Caco-2 (cell line): ENCODE data around the gene NTN5. TPM values are rescaled to one million over a fixed set of nuclear protein-coding genes. Genes with fewer than 3 reads are reported as not detected.

ENCODE experiments used
- BruUV-seq: library from RNA; stranded (reverse); fragments of 400-500 nt; replicated peaks from 2 replicates; lab custom pipeline; 2021; lab: Mats Ljungman, UMichigan
- CTCF ChIA-PET: fragments of 300-600 bp; sonication (Branson Sonifier 250); formaldehyde crosslinking; loops from one replicate; lab custom pipeline; 2022; ENCODE audit warnings: antibody characterized with exemption; lab: Charles Lee
- POLR2A ChIA-PET: fragments of 300-600 bp; sonication (Branson Sonifier 250); formaldehyde crosslinking; loops from one replicate; lab custom pipeline; 2022; ENCODE audit warnings: antibody characterized with exemption; lab: Charles Lee
- DNase-seq, 2 experiments: peaks; one replicate each; pipeline versions ENCODE4 v3.0.0 to v3.0.0-alpha.2; 2020 to 2022
- H3K27me3 ChIP-seq: replicated peaks from 2 replicates; pipeline ENCODE4 v1.6.0; 2011; ENCODE audit warnings: low read length; ENCODE audit not compliant: control insufficient read depth, insufficient read depth
- H3K36me3 ChIP-seq: 2 replicates; pipeline ENCODE4 v1.5.1; 2011; ENCODE audit warnings: low read length; ENCODE audit not compliant: control insufficient read depth, insufficient read depth
- H3K4me1 ChIP-seq: fragments of 250-450 bp; sonication (Bioruptor Pico); 2 replicates; pipeline ENCODE4 v1.5.1; 2020; ENCODE audit warnings: mild to moderate bottlenecking
- H3K4me3 ChIP-seq: 2 replicates; pipeline ENCODE4 v1.5.1; 2011; ENCODE audit warnings: low read depth, mild to moderate bottlenecking, control low read depth, low read length
- H3K9me3 ChIP-seq: fragments of 250-450 bp; sonication (Bioruptor Pico); 2 replicates; pipeline ENCODE4 v1.5.1; 2020; ENCODE audit warnings: mild to moderate bottlenecking, moderate library complexity
- H3K27ac Mint-ChIP-seq: one replicate; pipeline ENCODE4 v1.8.0; 2022; ENCODE audit warnings: mixed read lengths; ENCODE audit not compliant: unreplicated experiment
- H3K27me3 Mint-ChIP-seq: one replicate; pipeline ENCODE4 v1.8.0; 2022; ENCODE audit warnings: mixed read lengths; ENCODE audit not compliant: insufficient read depth, unreplicated experiment
- H3K36me3 Mint-ChIP-seq: one replicate; pipeline ENCODE4 v1.8.0; 2022; ENCODE audit warnings: mild to moderate bottlenecking, mixed read lengths; ENCODE audit not compliant: insufficient read depth, unreplicated experiment
- H3K4me1 Mint-ChIP-seq: one replicate; pipeline ENCODE4 v1.8.0; 2022; ENCODE audit warnings: low read depth, mixed read lengths; ENCODE audit not compliant: unreplicated experiment
- H3K4me3 Mint-ChIP-seq: one replicate; pipeline ENCODE4 v1.8.0; 2022; ENCODE audit warnings: mild to moderate bottlenecking, moderate library complexity, mixed read lengths; ENCODE audit not compliant: unreplicated experiment
- H3K9me3 Mint-ChIP-seq: one replicate; pipeline ENCODE4 v1.8.0; 2022; ENCODE audit warnings: mixed read lengths; ENCODE audit not compliant: unreplicated experiment
- CTCF ChIP-seq, 2 experiments: fragments of 200-600 bp in 1 of 2; IDR thresholded peaks; 1 replicate in 1 of 2; 2 replicates in 1 of 2; pipeline versions ENCODE4 v1.5.1 to v1.8.0; 2011 to 2022; ENCODE audit warnings: antibody characterized with exemption in 1 of 2, control low read depth in 1 of 2, inconsistent platforms in 1 of 2, low read depth in 1 of 2, low read length in 1 of 2, mild to moderate bottlenecking in 1 of 2, moderate library complexity in 1 of 2; ENCODE audit not compliant: insufficient read depth in 1 of 2, severe bottlenecking in 1 of 2, unreplicated experiment in 1 of 2
- intact Hi-C: fragments of 100-400 bp; cut with micrococcal nuclease; formaldehyde crosslinking; loops from one replicate; pipeline ENCODE4 v1.10.0; 2022; ENCODE audit not compliant: unreplicated experiment
- total RNA-seq: library from RNA; stranded (reverse); gene quantifications from 2 replicates; pipeline ENCODE4 v1.2.3, GENCODE V29; 2022

NTN5 gene
- total RNA-seq, 1 experiment from 2014 or later = 0.34 TPM

GRCh38 chr19:48705431-48705830 is 32.6 kb upstream of the NTN5 start:
- H3K27ac Mint-ChIP-seq = no peak overlapping the region
- H3K36me3 Mint-ChIP-seq = peaks cover 31% of the 10 kb centered on the region
- TF ChIP-seq CTCF (IDR thresholded peaks at IDR 0.05; ENCODE audit: insufficient read depth in 1 of 2, low read depth in 1 of 2, low read length in 1 of 2, severe bottlenecking in 1 of 2, unreplicated experiment in 1 of 2) = no peak
- no peaks in the 10 kb centered on the region for H3K27me3 ChIP-seq
- H3K4me3 ChIP-seq = no peak overlapping the region
- ChIA-PET POLR2A (interaction anchor here (0.7 kb wide), 1 partner anchor 10 kb away, joined by 10 read pairs; the partner anchor contains the start of gene FUT2), CTCF (interaction anchor here (0.7 kb wide), 1 partner anchor 122 kb away, joined by 3 read pairs; no protein-coding TSS in a partner anchor)
- no peaks in the 10 kb centered on the region for H3K4me1 ChIP-seq
- no TSS peak for BruUV-seq
- no peaks in the 10 kb centered on the region for H3K36me3 ChIP-seq
- no peaks in the 10 kb centered on the region for H3K27me3 Mint-ChIP-seq
- peaks cover 3% of the 10 kb centered on the region; the same call in 1 of the 2 replicates for H3K9me3 ChIP-seq
- no peaks in the 10 kb centered on the region for H3K4me1 Mint-ChIP-seq
- intact Hi-C loops = no loop called here
- no peak overlapping the region for H3K4me3 Mint-ChIP-seq
- no peak for DNase-seq
- H3K9me3 Mint-ChIP-seq = no peaks in the 10 kb centered on the region

GRCh38 chr19:48703316-48703715 is 30.5 kb upstream of the NTN5 start:
- H3K36me3 Mint-ChIP-seq = peaks cover 26% of the 10 kb centered on the region
- H3K27me3 ChIP-seq = no peaks in the 10 kb centered on the region
- ChIA-PET POLR2A (no interaction called here), CTCF (no interaction called here)
- intact Hi-C loops = no loop called here
- no peaks in the 10 kb centered on the region for H3K4me1 Mint-ChIP-seq
- peak overlapping the region; percentile 30 for H3K27ac Mint-ChIP-seq
- DNase-seq = no peak
- no peak overlapping the region for H3K4me3 ChIP-seq
- BruUV-seq = no TSS peak
- no peak overlapping the region for H3K4me3 Mint-ChIP-seq
- no peaks in the 10 kb centered on the region for H3K36me3 ChIP-seq
- H3K9me3 Mint-ChIP-seq = no peaks in the 10 kb centered on the region
- H3K4me1 ChIP-seq = no peaks in the 10 kb centered on the region
- H3K9me3 ChIP-seq = no peaks in the 10 kb centered on the region
- TF ChIP-seq CTCF (IDR thresholded peaks at IDR 0.05; ENCODE audit: insufficient read depth in 1 of 2, low read depth in 1 of 2, low read length in 1 of 2, severe bottlenecking in 1 of 2, unreplicated experiment in 1 of 2) = no peak
- no peaks in the 10 kb centered on the region for H3K27me3 Mint-ChIP-seq

- DNase-seq = no peak
- CTCF ChIA-PET = no interaction called here
- H3K27me3 Mint-ChIP-seq = no peaks in the 10 kb centered on the region
- intact Hi-C loops = no loop called here
- no peak overlapping the region for H3K4me3 ChIP-seq
- no peaks in the 10 kb centered on the region for H3K9me3 Mint-ChIP-seq
- no TSS peak for BruUV-seq
- peak overlapping the region; percentile 30 for H3K27ac Mint-ChIP-seq
- no peaks in the 10 kb centered on the region for H3K36me3 ChIP-seq
- no peaks in the 10 kb centered on the region for H3K27me3 ChIP-seq
- no peaks in the 10 kb centered on the region for H3K9me3 ChIP-seq
- H3K4me1 ChIP-seq = no peaks in the 10 kb centered on the region
- no peak overlapping the region for H3K4me3 Mint-ChIP-seq
- POLR2A ChIA-PET = no interaction called here
- H3K36me3 Mint-ChIP-seq = peaks cover 25% of the 10 kb centered on the region
- TF ChIP-seq CTCF (IDR thresholded peaks at IDR 0.05; ENCODE audit: insufficient read depth in 1 of 2, low read depth in 1 of 2, low read length in 1 of 2, severe bottlenecking in 1 of 2, unreplicated experiment in 1 of 2) = no peak
- H3K4me1 Mint-ChIP-seq = no peaks in the 10 kb centered on the region
Observed at GRCh38 chr19:48702701-48703100, 29.9 kb upstream of the NTN5 start.
